Astrocyte of the spinal cord (primary cell): ENCODE results near the gene UGT2B10.
"Not testable (repeated sequence)": the region's sequence is repeated elsewhere in the genome, so short reads cannot be mapped to it uniquely, and the experiment has no call there.

Source experiments
- DNase-seq: peaks from one replicate; pipeline ENCODE4 v3.0.0; 2011; ENCODE audit warnings: low read depth, low spot score
- H3K4me3 ChIP-seq: 2 replicates; pipeline ENCODE4 v1.5.1; 2011; ENCODE audit warnings: low read depth, mild to moderate bottlenecking, low read length, moderate library complexity
- CTCF ChIP-seq: IDR thresholded peaks from 2 replicates; pipeline ENCODE4 v1.5.1; 2012; ENCODE audit warnings: low read depth, mild to moderate bottlenecking, low read length, inconsistent platforms
- in situ Hi-C: cut with HindIII; loops from 2 replicates; pipeline ENCODE4 v1.10.0; 2017; ENCODE audit warnings: low sequenced_read_pairs

Gene UGT2B10

GRCh38 chr4:68808060-68808459, 7.7 kb upstream of the UGT2B10 start:
- in situ Hi-C loops: no loop called here

GRCh38 chr4:68810919-68811318, 4.9 kb upstream of the UGT2B10 start:
- in situ Hi-C loops: no loop called here
- no peak for DNase-seq

More at GRCh38 chr4:68808060-68808459, 7.7 kb upstream of the UGT2B10 start:
- DNase-seq: no peak
- no peak overlapping the region for H3K4me3 ChIP-seq
- TF ChIP-seq CTCF: no peak

GRCh38 chr4:68816410-68817265, 844 bp downstream of the UGT2B10 start:
- in situ Hi-C loops, H3K4me3 ChIP-seq, DNase-seq: not testable (repeated sequence)

More at GRCh38 chr4:68810919-68811318, 4.9 kb upstream of the UGT2B10 start:
- no peak for TF ChIP-seq CTCF
- H3K4me3 ChIP-seq: no peak overlapping the region

- TF ChIP-seq CTCF: no peak
- no peak overlapping the region for H3K4me3 ChIP-seq
- DNase-seq: no peak
- in situ Hi-C loops: no loop called here
These were observed 1.6 kb downstream of the UGT2B10 start for GRCh38 chr4:68817386-68817785.

- DNase-seq, H3K4me3 ChIP-seq, in situ Hi-C loops: not testable (repeated sequence)
These were observed 2.3 kb downstream of the UGT2B10 start for GRCh38 chr4:68818030-68818462.

GRCh38 chr4:68831642-68832041, 15.8 kb downstream of the UGT2B10 start:
- H3K4me3 ChIP-seq: no peak overlapping the region
- TF ChIP-seq CTCF: no peak
- DNase-seq: no peak
- in situ Hi-C loops: no loop called here

GRCh38 chr4:68850293-68850692, 34.5 kb downstream of the UGT2B10 start:
- H3K4me3 ChIP-seq: no peak overlapping the region
- TF ChIP-seq CTCF: no peak
- DNase-seq: no peak
- in situ Hi-C loops: no loop called here
